Tongue (tissue), 2 donors: ENCODE results near the gene SUMF1. TPM values are rescaled to one million over a fixed set of nuclear protein-coding genes. Genes with fewer than 3 reads are reported as not detected.
A peak's percentile ranks its signal among the peaks of the same experiment; 100 is the strongest.
"Not testable (repeated sequence)": the region's sequence is repeated elsewhere in the genome, so short reads cannot be mapped to it uniquely, and the experiment has no call there.

Experiments used
- DNase-seq: peaks from one replicate; pipeline ENCODE4 v3.0.0-alpha.2; 2015
- total RNA-seq: library from RNA; depleted of rRNA; stranded (reverse); fragments of >200 nt; gene quantifications from one replicate; pipeline ENCODE4 v1.2.3, GENCODE V29; 2014

Gene SUMF1
- total RNA-seq, 1 donor from 2014 or later = 55.4 TPM

DNA sequence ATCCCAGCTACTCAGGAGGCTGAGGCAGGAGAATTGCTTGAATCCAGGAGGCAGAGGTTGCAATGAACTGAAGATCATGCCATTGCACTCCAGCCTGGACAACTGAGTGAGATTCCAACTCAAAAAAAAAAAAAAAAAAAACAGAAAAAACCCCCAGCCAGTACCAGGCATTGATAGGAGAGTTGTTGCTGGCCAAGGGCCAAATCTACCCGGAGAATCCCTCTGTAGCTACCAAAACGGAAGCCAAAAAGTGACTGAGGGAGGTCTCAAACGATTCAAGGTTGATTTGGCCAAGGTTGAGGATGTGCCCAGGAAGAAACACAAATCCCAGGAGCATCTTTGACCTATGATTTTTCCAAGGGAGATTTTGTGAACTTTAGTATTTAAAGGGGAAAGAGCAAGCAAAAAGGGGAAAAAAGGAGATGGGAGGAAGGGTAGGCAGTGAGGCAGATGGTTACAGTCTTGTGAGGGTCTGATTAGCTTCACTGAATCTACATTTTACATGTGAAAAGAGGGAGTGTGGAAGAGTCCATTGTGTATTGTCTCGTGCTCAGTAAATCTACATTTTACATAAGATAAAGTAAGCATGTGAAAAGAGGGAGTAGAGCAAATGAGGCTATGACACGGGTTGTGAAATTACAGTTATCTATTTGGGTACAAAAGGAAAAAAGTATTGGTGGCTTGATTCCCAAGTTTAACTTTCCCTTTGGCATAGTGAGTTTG, 131.1 kb downstream of the SUMF1 start:
- DNase-seq = no peak

DNA sequence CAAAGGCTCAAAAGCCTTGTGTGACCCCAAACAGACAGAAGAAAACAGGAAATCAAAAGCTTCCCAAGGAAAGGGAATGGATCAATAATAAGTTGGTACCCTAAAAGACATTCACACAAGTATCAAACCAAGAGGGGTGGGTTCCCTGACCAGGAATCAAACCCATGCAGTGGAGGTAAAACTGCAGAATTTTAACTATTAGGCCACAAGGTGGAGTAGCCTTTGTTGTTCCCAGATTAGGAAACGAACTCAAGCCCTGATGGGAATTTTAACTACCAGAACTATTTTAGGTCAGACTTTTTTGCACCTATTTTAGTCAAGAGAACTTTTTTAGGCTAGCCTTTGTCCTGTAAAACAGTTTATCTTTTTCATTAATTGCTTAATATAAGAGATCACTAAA, 132.5 kb downstream of the SUMF1 start:
- DNase-seq = no peak

DNA sequence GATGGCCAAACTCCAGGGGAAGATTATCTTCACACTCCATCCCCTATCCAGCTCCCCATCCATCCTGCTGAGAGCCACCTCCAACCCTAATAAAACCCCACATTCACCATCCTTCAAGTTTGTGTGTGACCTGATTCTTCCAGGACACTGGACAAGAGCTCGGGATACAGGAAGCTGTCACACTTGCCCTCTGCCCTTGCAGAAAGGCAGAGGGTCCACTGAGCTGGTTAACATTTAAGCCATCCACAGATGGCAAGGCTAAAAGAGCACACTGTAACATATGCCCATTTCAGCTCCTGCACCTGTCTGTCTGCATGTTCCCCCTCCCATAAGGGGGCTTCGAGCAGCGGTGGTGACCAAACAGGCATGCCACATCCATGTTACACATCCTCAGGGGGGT, 134.1 kb downstream of the SUMF1 start:
- DNase-seq = no peak

DNA sequence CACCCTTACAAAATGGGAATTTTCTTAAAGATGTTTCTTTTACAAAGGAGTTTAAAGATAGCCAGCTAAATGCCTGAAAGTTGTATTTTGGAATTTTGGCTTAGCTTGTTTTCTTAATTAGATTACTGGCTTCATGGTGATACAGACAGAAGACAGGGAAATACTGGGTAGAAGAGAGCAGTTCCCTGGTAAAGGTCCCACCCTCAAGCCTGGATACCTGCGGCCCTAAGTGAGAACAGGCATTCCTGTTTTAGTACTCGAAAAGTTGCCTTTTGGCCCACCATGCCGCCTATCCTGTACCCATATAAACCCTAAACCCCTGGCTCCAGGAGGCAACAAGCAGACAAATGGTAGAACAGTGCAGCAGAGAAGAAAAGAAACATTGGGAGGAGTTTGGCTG, 134.5 kb downstream of the SUMF1 start:
- no peak for DNase-seq

DNA sequence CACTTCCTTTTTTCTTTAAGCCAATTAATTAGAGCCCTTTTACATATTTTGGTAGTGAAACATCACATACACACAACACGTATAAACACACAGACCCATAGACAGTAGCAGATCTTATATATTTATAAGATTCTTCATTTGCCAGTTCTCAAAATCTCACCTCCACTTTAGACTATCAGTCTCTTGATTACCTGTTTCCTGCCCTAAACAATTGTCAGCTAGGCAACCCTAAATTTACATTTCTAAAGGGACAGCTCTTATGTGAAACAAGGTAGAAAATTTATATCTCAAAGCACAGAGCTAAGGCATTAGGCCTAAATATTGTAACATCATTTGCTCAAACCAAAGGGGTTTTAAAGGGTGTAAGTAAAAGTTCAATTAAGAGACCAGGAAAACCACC, 135.0 kb downstream of the SUMF1 start:
- DNase-seq = no peak

DNA sequence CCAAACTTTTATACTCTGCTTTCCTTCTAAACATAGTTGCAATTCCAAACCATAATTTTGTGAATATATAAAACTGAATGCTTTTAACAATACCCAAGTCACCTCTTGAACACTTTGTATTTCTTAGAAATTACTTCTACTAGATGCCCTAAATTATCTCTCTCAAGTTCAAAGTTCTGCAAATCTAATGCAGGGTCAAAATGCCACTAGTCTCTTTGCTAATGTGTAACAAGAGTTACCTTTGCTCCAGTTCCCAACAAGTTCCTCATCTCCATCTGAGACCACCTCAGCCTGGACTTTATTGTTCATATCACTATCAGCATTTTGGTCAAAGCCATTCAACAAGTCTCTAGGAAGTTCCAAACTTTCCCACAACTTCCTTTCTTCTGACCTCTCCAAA, 137.3 kb downstream of the SUMF1 start:
- DNase-seq = not testable (repeated sequence)

DNA sequence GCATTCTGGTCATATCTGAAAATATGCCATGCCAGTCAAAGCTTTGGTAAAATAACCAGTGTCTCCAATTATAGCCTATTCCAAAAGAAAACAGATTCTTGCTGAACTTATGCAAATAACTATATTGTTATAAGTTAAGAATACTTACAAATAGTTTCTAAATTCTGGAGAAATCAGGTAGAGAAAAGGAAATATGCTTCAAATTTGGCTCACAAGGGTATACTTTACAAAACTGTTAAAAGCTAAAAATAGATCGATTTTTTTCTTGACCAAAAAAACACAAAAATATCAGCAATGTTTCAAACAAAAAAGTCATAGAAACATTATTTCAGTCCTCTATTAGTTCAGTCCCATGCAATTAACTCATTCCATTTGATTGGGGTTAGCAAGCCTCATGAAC, 140.2 kb downstream of the SUMF1 start:
- DNase-seq = no peak

DNA sequence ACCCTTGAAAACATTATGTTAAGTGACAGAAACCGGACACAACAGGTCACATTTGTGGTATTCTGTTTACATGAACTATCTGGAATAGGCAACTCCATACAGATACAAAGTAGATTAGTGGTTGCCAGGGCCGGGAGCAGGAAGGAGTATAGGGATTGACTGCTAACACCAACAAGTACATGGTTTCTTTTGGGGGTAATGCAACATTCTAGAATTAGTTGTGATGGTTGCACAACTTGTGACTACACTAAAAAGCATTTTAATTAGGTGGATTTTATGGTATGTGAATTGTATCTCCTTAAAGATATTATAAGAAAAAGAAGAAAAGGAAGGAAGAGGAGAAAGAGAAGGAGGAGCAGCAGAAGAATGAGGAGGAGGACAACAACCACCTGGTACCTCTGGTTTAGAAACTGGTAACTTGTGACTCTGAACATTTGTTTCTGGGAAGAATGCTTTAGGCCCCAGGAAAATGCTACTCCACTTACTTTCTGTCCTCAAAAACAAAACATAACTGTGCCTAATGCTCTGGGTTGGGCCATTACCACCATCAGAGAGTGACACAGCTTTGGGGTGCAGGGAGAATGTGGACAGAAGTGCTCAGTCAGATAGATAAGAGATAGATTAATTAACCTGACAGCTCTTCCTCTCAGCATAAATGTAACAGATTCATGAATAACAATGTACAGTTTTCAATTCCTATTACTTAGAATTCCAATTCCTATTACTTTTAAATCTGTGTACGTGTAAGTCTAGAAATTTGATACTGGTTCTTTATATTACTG, 143.6 kb downstream of the SUMF1 start:
- no peak for DNase-seq

DNA sequence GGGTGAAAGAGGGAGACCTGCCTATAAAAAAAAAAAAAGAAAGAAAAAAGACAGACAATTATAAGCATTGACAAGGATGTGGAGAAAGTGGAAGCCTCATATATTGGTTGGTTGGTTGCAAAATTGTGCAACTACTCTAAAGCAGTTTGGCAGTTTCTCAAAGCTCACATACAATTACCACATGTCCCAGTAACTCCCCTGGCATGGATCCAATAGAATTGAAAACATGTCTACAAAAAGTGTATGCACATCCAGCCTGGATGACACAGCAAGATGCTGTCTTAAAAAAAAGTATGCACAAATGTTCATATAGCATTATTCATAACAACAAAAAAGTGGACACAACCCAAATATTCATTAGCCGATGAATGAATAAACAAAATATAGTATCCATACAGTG, 144.4 kb downstream of the SUMF1 start:
- peak; percentile 30 for DNase-seq

DNA sequence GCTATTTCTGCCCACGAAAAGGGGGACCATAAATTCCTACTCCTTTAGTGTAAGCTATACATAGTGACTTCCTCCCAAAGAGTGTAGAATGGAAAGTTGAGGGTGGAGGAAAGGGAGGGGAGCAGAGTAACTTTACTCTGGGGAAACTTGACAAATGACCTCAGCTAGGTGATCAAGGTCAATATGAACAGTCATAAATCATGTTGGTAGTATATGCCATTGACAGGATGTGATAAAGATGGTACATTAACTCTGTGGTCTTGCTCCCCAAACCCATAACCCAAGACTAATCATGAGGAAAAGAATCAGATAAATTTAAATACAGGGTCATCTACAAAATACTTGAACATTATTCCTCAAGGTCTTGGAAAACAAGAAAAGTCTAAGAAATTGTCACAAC, 145.3 kb downstream of the SUMF1 start:
- no peak for DNase-seq

DNA sequence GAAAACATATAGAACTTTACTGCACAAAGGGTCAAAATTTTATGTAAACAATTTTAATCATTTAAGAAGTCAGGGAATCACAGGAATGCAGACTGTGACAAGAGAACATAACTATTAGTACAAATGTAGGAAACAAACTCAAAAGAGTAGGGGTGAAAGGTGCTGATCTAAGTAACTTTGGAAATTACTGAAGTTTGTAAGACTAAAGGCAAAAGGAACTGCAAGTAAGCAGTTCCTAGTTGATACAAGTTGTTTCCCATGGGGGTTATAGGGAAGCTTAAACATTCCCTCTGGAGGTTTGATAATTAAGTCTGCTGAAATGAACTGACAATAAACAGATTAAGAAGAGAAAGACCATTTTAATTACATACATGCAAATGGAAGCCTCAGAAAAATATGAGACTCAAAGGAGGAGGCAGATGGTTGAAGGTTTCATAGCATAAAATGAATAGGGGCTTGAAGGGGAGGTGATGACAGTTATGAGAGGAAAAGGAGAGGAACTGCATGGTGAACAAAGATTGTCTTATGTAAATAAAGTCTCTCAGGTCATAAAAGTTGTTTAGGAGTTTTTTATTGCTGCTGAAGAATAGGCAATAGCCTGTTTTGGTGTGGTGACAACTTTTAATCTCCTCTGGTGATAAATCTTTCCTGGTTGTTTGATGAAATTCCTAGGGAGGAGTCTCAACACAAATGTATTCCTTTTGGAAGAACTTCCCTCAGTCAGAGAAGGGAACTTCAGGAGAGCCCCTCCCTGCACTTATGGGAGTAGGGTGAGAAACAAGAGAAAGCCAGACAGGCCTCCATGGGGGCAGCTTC, 146.8 kb downstream of the SUMF1 start:
- DNase-seq = no peak

DNA sequence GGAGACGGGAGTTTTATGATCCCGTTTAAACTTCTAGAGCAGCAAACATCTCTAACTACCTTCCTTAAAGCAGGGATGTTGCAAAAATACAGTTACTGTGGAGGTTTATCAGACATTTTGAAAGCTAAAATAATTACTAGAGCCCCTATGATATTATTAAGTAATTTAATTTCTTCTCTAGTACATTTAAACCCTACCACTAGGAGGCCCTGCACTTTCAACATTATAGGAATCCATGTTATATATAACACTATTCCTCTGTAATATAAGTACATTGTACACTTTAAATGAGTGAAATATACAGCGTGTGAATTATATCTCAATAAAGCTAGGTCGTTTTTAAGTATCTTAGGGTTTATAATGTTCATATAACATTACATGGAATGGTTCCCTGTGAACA, 152.4 kb downstream of the SUMF1 start:
- no peak for DNase-seq

DNA sequence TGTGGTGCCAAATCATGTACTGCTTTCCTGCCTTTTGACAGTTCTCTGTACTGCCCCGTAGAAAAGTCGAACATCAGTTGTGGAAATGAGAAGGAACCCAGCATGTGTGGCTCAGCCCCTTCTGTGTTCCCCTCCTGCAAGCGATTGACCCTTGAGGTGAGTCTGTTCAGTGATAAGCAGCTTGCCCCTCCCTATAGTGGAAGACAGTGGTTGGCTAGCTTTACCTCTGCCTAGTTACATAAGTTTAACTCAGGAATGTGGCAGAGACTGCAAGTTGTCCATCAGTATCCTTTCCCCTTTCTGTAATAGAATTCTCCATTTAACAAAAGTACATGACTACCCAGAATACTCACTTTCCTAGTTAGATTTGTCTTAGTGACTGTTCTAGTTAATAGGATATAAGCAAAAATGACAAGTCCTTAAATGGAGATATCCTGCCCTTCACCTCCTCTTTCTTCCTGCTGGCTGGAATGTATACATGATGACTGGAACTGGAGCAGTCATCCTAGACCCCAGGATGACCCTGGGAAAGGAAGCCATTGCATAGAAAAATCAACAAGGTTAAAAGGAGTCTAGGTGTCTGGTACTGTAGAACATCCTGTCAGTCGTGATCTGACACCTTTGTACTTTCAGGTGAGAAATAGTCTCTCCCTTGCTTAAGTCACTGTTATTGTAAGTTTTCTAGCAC, 153.3 kb downstream of the SUMF1 start:
- no peak for DNase-seq

DNA sequence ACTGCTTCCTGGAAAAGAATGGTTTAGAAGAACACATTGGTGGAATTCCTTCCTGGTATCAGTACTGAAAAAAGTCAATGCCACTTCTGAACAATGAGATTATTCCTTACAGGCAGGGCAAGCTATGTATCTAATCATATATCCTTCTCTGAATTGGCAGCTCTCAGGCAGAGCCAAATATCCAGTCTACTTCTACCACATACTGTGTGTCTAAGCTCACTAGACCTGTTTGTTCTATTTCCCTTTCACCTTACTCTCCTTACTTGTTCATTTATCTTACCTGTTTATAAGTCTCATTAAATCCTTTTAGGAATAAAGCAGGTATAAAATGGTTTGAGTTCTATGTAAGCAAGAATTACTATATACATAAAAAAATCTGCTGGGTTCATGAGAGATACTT, 155.6 kb downstream of the SUMF1 start:
- DNase-seq = no peak

Other genes with a start within 250 kb of the SUMF1 start
- 14.7 TPM for gene SETMAR, start 163.9 kb downstream of the SUMF1 start, total RNA-seq
- 47.3 TPM for gene ITPR1, start 26.1 kb upstream of the SUMF1 start, total RNA-seq